ENCODE results near the gene PSMB11. TPM values are rescaled to one million over a fixed set of nuclear protein-coding genes. Genes with fewer than 3 reads are reported as not detected.

Gene PSMB11
- total RNA-seq, 1 experiment from 2014 or later = not detected

DNA sequence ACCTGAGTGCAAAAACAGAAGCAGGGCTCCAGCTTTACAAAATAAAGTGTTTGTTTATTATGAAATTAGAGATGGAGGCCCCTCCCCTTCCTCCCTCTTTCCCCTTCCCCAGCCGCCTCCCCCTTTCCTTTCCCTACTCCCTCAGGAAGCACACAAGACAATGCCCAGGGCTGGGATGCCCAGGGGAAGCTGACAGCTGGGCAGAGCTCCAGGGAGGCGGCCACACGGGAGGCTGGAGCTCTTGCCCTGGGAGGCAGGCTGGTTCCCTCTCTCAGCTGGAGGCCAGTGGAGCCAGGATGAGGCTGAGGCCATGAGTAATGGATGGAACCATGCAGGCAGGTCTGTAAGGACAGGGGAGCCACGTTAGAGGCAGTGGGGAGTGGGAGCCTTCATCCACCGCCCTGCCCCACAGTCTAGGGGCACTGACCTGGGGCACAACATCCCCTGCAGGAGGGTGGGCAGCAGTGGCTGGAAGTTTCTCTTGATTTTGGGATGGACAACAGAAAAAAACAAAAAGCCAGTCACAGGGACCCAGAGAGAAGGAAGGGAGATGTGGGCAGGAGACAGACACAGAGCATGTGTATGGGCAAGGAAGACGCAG is 5.1 kb downstream of the PSMB11 start:
- POLR2A ChIA-PET (ENCODE audit: unreplicated experiment) = interaction anchor here (0.7 kb wide), 1 partner anchor 48 kb away, joined by 3 read pairs; the partner anchor contains the start of gene ACIN1
- no peaks in the 10 kb centered on the region for H3K79me2 ChIP-seq (ENCODE audit: low read length)
- intact Hi-C loops (cut with micrococcal nuclease) = no loop called here
- no peaks in the 10 kb centered on the region for H4K20me1 ChIP-seq (ENCODE audit: low read length)
- BruUV-seq (replicated peaks) = no TSS peak
- no peaks in the 10 kb centered on the region for H3K36me3 ChIP-seq (ENCODE audit: low read depth, low read length)
- H2AFZ ChIP-seq (ENCODE audit: low read length) = no peak overlapping the region
- H3K9me2 ChIP-seq (replicated peaks; ENCODE audit: low read length) = no peaks in the 10 kb centered on the region
- no peaks in the 10 kb centered on the region for H3K9me3 ChIP-seq (ENCODE audit: low read length)
- CTCF ChIA-PET = no interaction called here
- peaks cover 11% of the 10 kb centered on the region for H3K4me1 ChIP-seq (ENCODE audit: insufficient read depth, low read length)
- no peaks in the 10 kb centered on the region for H3K27me3 ChIP-seq (ENCODE audit: low read length)
- no peaks in the 10 kb centered on the region for H3F3A ChIP-seq (ENCODE audit: low read length, unreplicated experiment)
- H3K4me3 ChIP-seq (ENCODE audit: low read length) = no peak overlapping the region
- peak; percentile 68 for ATAC-seq
- H3K9ac ChIP-seq (ENCODE audit: low read length) = no peak overlapping the region
- TF ChIP-seq CTCF (conservative IDR thresholded peaks at IDR 0.05; ENCODE audit: low read depth, low read length) (no peak), EZH2 (IDR thresholded peaks at IDR 0.05; ENCODE audit: low read length, unreplicated experiment) (no peak), EZH2phosphoT487 (IDR thresholded peaks at IDR 0.05; ENCODE audit: borderline replicate concordance, low read length) (no peak)
- no peak overlapping the region for H3K27ac ChIP-seq (ENCODE audit: low read length)
- peak; percentile 27 for DNase-seq
- H3K4me2 ChIP-seq (ENCODE audit: low read length) = no peak overlapping the region

GRCh38 chr14:23047751-23048693 is 6.0 kb downstream of the PSMB11 start:
- H4K20me1 ChIP-seq (ENCODE audit: low read length) = no peaks in the 10 kb centered on the region
- no peak for TF ChIP-seq EZH2 (IDR thresholded peaks at IDR 0.05; ENCODE audit: low read length, unreplicated experiment)
- TF ChIP-seq EZH2phosphoT487 (IDR thresholded peaks at IDR 0.05; ENCODE audit: borderline replicate concordance, low read length) = no peak
- no peak for TF ChIP-seq CTCF (conservative IDR thresholded peaks at IDR 0.05; ENCODE audit: low read depth, low read length)
- no peaks in the 10 kb centered on the region for H3K79me2 ChIP-seq (ENCODE audit: low read length)
- H3K4me3 ChIP-seq (ENCODE audit: low read length) = no peak overlapping the region
- ChIA-PET POLR2A (ENCODE audit: unreplicated experiment) (no interaction called here), CTCF (no interaction called here)
- no peaks in the 10 kb centered on the region for H3K27me3 ChIP-seq (ENCODE audit: low read length)
- H3K9ac ChIP-seq (ENCODE audit: low read length) = no peak overlapping the region
- BruUV-seq (replicated peaks) = no TSS peak
- DNase-seq (no peak), ATAC-seq (no peak)
- no peak overlapping the region for H2AFZ ChIP-seq (ENCODE audit: low read length)
- H3K4me2 ChIP-seq (ENCODE audit: low read length) = no peak overlapping the region
- no peaks in the 10 kb centered on the region for H3F3A ChIP-seq (ENCODE audit: low read length, unreplicated experiment)
- intact Hi-C loops (cut with micrococcal nuclease) = no loop called here
- H3K27ac ChIP-seq (ENCODE audit: low read length) = no peak overlapping the region
- H3K9me3 ChIP-seq (ENCODE audit: low read length) = no peaks in the 10 kb centered on the region
- H3K4me1 ChIP-seq (ENCODE audit: insufficient read depth, low read length) = peaks cover 8% of the 10 kb centered on the region
- no peaks in the 10 kb centered on the region for H3K36me3 ChIP-seq (ENCODE audit: low read depth, low read length)
- H3K9me2 ChIP-seq (replicated peaks; ENCODE audit: low read length) = no peaks in the 10 kb centered on the region

- H3K4me2 ChIP-seq (ENCODE audit: low read length) = no peak overlapping the region
- no peak overlapping the region for H3K27ac ChIP-seq (ENCODE audit: low read length)
- no peak for TF ChIP-seq EZH2 (IDR thresholded peaks at IDR 0.05; ENCODE audit: low read length, unreplicated experiment)
- no peak for TF ChIP-seq EZH2phosphoT487 (IDR thresholded peaks at IDR 0.05; ENCODE audit: borderline replicate concordance, low read length)
- no peak for TF ChIP-seq CTCF (conservative IDR thresholded peaks at IDR 0.05; ENCODE audit: low read depth, low read length)
- no peak overlapping the region for H2AFZ ChIP-seq (ENCODE audit: low read length)
- no peak for ATAC-seq
- no peaks in the 10 kb centered on the region for H3K79me2 ChIP-seq (ENCODE audit: low read length)
- intact Hi-C loops (cut with micrococcal nuclease) = no loop called here
- no TSS peak for BruUV-seq (replicated peaks)
- peaks cover 8% of the 10 kb centered on the region for H3K4me1 ChIP-seq (ENCODE audit: insufficient read depth, low read length)
- ChIA-PET CTCF (no interaction called here), POLR2A (ENCODE audit: unreplicated experiment) (no interaction called here)
- no peaks in the 10 kb centered on the region for H3K27me3 ChIP-seq (ENCODE audit: low read length)
- H3K4me3 ChIP-seq (ENCODE audit: low read length) = no peak overlapping the region
- no peaks in the 10 kb centered on the region for H3F3A ChIP-seq (ENCODE audit: low read length, unreplicated experiment)
- no peaks in the 10 kb centered on the region for H4K20me1 ChIP-seq (ENCODE audit: low read length)
- H3K9ac ChIP-seq (ENCODE audit: low read length) = no peak overlapping the region
- no peaks in the 10 kb centered on the region for H3K36me3 ChIP-seq (ENCODE audit: low read depth, low read length)
- H3K9me3 ChIP-seq (ENCODE audit: low read length) = no peaks in the 10 kb centered on the region
- no peaks in the 10 kb centered on the region for H3K9me2 ChIP-seq (replicated peaks; ENCODE audit: low read length)
- no peak for DNase-seq
Observed at GRCh38 chr14:23049011-23049410, 7.0 kb downstream of the PSMB11 start.

Data from PC-3 (cell line).